Left renal pelvis (tissue), 4 donors: ENCODE results near the gene DNM1L. TPM values are rescaled to one million over a fixed set of nuclear protein-coding genes. Genes with fewer than 3 reads are reported as not detected.

Experiments used
- polyA plus RNA-seq, 4 donors: library from polyadenylated mRNA; unstranded; fragments of 120-200 nt; gene quantifications; one replicate each; pipeline ENCODE4 v1.2.1, GENCODE V29; 2013; ENCODE audit not compliant: insufficient read length in 4 of 4

The DNM1L gene
- polyA plus RNA-seq, 4 donors: 89.5 to 136 (median 101) TPM

Other genes starting within 250 kb of the DNM1L start
- gene YARS2, start 76.6 kb downstream of the DNM1L start, polyA plus RNA-seq: 10 to 100 TPM; 28.6 to 38.9 (median 33.5) TPM
- 10 to 100 TPM; 21.5 to 52.8 (median 23.2) TPM for gene PKP2, start 217.5 kb downstream of the DNM1L start, polyA plus RNA-seq